GM12878 (cell line): ENCODE data around the gene BLOC1S5. TPM values are rescaled to one million over a fixed set of nuclear protein-coding genes. Genes with fewer than 3 reads are reported as not detected.

ENCODE experiments used
- BRCA1 ChIP-seq: IDR thresholded peaks from 2 replicates; pipeline ENCODE4 v1.6.1; 2011; ENCODE audit warnings: low read depth, low read length, improper control_type of control experiment
- DPF2 ChIP-seq: fragments of 450-650 bp; IDR thresholded peaks from 2 replicates; pipeline ENCODE4 v1.6.1; 2017; ENCODE audit warnings: mild to moderate bottlenecking
- EP300 ChIP-seq, 2 experiments: fragments of 150-350 bp in 1 of 2; IDR thresholded peaks; 2 replicates each; pipeline ENCODE4 v1.6.1; 2011 to 2012; ENCODE audit warnings: low read depth in 2 of 2, low read length in 2 of 2, borderline replicate concordance in 1 of 2, improper control_type of control experiment in 1 of 2, inconsistent platforms in 1 of 2; ENCODE audit not compliant: control insufficient read depth in 1 of 2
- ESRRA ChIP-seq: IDR thresholded peaks from 2 replicates; pipeline ENCODE4 v1.6.1; 2012; ENCODE audit warnings: mild to moderate bottlenecking, low read length, improper control_type of control experiment
- HDAC2 ChIP-seq: fragments of 200-600 bp; sonication (generic); IDR thresholded peaks from 2 replicates; pipeline ENCODE4 v1.6.1; 2017
- JUND ChIP-seq: IDR thresholded peaks from 2 replicates; pipeline ENCODE4 v1.6.1; 2012; ENCODE audit warnings: low read depth, mild to moderate bottlenecking, low read length, improper control_type of control experiment, moderate library complexity
- MEF2A ChIP-seq: IDR thresholded peaks from 2 replicates; pipeline ENCODE4 v1.6.1; 2011; ENCODE audit warnings: low read depth, mild to moderate bottlenecking, low read length, moderate library complexity; ENCODE audit not compliant: insufficient read depth
- NFYB ChIP-seq: IDR thresholded peaks from 2 replicates; pipeline ENCODE4 v1.6.1; 2011; ENCODE audit warnings: low read depth, mild to moderate bottlenecking, low read length, improper control_type of control experiment, moderate library complexity; ENCODE audit not compliant: insufficient read depth
- NR2C2 ChIP-seq: IDR thresholded peaks from 2 replicates; pipeline ENCODE4 v1.6.1; 2011; ENCODE audit warnings: borderline replicate concordance, low read depth; ENCODE audit not compliant: control insufficient read depth, insufficient read length
- NRF1 ChIP-seq: conservative IDR thresholded peaks from 2 replicates; pipeline ENCODE4 v1.6.1; 2011; ENCODE audit warnings: mild to moderate bottlenecking, low read depth, low read length, improper control_type of control experiment
- TAF1 ChIP-seq: IDR thresholded peaks from 2 replicates; pipeline ENCODE4 v1.6.1; 2011; ENCODE audit warnings: mild to moderate bottlenecking, low read depth, low read length, borderline replicate concordance
- polyA plus RNA-seq, 11 experiments: library from polyadenylated mRNA; depleted of rRNA in 4 of 11; unstranded in 6 of 11; stranded (reverse) in 5 of 11; fragments of >200 nt; fragmentation: Nextera tagmentation in 4 of 11; fragmentation: Illumina TruSeq in 1 of 11; extraction: Ambion mirVana in 4 of 11; extraction: Trizol in 1 of 11; gene quantifications; 1 replicate in 1 of 11; 2 replicates in 10 of 11; pipeline versions ENCODE4 v1.2.1 to v1.2.3, GENCODE V29; 2011 to 2016; ENCODE audit warnings: inconsistent platforms in 2 of 11, missing spikeins in 2 of 11, low read depth in 1 of 11
- total RNA-seq, 4 experiments: library from RNA; depleted of rRNA in 3 of 4; stranded (reverse); fragments of >200 nt in 3 of 4; fragmentation: Illumina TruSeq in 1 of 4; extraction: Trizol in 1 of 4; gene quantifications; 2 replicates each; pipeline versions ENCODE4 v1.2.1 to v1.2.3, GENCODE V29; 2013 to 2021
- TF ChIP-seq, protein P1 (sequence below): fragments of 450-650 bp; IDR thresholded peaks from 2 replicates; pipeline ENCODE4 v1.6.1; 2017; ENCODE audit warnings: mild to moderate bottlenecking
- TF ChIP-seq, protein P2 (sequence below), 3 experiments: IDR thresholded peaks in 2 of 3; conservative IDR thresholded peaks in 1 of 3; 2 replicates each; pipeline ENCODE4 v1.5.1; 2011; ENCODE audit warnings: low read depth in 3 of 3, low read length in 3 of 3, mild to moderate bottlenecking in 3 of 3, control low read depth in 2 of 3, moderate library complexity in 2 of 3, inconsistent platforms in 1 of 3, mixed read lengths in 1 of 3; ENCODE audit not compliant: control insufficient read depth in 2 of 3, insufficient read depth in 1 of 3; ENCODE audit errors: extremely low read depth in 1 of 3
- TF ChIP-seq, protein P3 (sequence below): IDR thresholded peaks from 2 replicates; pipeline ENCODE4 v1.6.1; 2011; ENCODE audit warnings: borderline replicate concordance, low read depth, mild to moderate bottlenecking, moderate library complexity, mixed read lengths, low read length; ENCODE audit not compliant: insufficient read depth; ENCODE audit errors: extremely low read length
- TF ChIP-seq, protein P4 (sequence below): fragments of 450-650 bp; IDR thresholded peaks from 2 replicates; pipeline ENCODE4 v1.6.1; 2018; ENCODE audit warnings: mild to moderate bottlenecking, low read depth, moderate library complexity; ENCODE audit not compliant: partially characterized antibody
- TF ChIP-seq, protein P5 (sequence below): IDR thresholded peaks from 2 replicates; pipeline ENCODE4 v1.6.1; 2012; ENCODE audit warnings: low read depth, low read length, improper control_type of control experiment

BLOC1S5 gene
- total and polyA plus RNA-seq, 10 of the 15 experiments (the other 5 are each of a cell fraction or from before 2014, with no cell fraction given) = 4.3 to 22.2 (median 16.1) TPM

DNA sequence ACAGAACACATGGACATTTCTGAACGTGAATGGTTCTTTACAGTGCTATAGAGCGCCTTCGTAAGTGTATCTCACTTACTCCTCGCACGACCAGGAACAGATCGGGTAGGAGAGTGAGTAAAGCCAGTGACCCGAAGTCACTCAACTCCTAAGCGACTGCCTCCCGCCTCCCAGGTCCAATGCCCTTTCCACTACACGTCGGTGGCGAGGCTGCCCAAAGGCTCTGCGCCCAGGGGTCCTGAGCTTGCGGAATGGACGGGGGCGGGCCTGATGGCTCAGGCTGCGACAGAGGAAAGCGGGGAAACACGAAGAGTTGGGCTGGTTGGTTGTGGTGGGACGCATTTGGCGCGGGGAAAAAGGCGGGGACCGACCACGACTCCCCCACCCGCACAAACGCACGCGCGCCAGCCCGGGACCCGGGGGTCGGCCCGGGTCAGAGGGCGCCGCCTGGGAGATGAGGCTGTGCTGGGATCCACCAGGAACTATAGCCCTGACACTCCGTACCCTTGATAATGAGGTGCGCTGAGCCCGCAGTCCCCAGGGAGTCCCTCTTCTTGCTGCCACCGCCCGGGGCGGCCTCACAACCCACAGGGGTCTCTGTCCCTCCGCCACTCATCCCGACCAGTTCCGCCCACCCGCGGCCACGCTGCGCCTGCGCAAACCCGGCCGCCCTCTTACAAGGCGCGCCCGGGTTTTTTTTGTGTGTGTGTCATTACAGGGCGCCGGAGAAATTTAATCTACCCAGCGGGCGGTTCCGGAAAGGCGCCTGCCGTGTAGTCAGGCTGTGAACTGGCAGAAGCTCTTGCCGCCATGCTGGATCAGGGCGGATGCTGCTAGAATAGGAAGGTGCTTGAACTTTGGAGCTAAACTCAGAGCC lies at the start of gene BLOC1S5 (continued):
- TF ChIP-seq, protein P1, sequence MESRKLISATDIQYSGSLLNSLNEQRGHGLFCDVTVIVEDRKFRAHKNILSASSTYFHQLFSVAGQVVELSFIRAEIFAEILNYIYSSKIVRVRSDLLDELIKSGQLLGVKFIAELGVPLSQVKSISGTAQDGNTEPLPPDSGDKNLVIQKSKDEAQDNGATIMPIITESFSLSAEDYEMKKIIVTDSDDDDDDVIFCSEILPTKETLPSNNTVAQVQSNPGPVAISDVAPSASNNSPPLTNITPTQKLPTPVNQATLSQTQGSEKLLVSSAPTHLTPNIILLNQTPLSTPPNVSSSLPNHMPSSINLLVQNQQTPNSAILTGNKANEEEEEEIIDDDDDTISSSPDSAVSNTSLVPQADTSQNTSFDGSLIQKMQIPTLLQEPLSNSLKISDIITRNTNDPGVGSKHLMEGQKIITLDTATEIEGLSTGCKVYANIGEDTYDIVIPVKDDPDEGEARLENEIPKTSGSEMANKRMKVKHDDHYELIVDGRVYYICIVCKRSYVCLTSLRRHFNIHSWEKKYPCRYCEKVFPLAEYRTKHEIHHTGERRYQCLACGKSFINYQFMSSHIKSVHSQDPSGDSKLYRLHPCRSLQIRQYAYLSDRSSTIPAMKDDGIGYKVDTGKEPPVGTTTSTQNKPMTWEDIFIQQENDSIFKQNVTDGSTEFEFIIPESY = no peak
- no peak for TF ChIP-seq BRCA1
- TF ChIP-seq TAF1 = 0 out of 2 replicates have a peak, but pooled peaks have one; percentile 46
- TF ChIP-seq, protein P2, sequence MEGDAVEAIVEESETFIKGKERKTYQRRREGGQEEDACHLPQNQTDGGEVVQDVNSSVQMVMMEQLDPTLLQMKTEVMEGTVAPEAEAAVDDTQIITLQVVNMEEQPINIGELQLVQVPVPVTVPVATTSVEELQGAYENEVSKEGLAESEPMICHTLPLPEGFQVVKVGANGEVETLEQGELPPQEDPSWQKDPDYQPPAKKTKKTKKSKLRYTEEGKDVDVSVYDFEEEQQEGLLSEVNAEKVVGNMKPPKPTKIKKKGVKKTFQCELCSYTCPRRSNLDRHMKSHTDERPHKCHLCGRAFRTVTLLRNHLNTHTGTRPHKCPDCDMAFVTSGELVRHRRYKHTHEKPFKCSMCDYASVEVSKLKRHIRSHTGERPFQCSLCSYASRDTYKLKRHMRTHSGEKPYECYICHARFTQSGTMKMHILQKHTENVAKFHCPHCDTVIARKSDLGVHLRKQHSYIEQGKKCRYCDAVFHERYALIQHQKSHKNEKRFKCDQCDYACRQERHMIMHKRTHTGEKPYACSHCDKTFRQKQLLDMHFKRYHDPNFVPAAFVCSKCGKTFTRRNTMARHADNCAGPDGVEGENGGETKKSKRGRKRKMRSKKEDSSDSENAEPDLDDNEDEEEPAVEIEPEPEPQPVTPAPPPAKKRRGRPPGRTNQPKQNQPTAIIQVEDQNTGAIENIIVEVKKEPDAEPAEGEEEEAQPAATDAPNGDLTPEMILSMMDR (IDR thresholded peaks at IDR 0.05 in 2 of 3, conservative IDR thresholded peaks at IDR 0.05 in 1 of 3; ENCODE audit: control insufficient read depth in 2 of 3, extremely low read depth in 1 of 3, insufficient read depth in 1 of 3, low read depth in 3 of 3, low read length in 3 of 3) = peak in 1 of 3 experiments; percentile 6; a peak in 1 of 6 replicates
- TF ChIP-seq, protein P3, sequence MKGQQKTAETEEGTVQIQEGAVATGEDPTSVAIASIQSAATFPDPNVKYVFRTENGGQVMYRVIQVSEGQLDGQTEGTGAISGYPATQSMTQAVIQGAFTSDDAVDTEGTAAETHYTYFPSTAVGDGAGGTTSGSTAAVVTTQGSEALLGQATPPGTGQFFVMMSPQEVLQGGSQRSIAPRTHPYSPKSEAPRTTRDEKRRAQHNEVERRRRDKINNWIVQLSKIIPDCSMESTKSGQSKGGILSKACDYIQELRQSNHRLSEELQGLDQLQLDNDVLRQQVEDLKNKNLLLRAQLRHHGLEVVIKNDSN = no peak
- TF ChIP-seq NR2C2 = no peak
- TF ChIP-seq, protein P4, sequence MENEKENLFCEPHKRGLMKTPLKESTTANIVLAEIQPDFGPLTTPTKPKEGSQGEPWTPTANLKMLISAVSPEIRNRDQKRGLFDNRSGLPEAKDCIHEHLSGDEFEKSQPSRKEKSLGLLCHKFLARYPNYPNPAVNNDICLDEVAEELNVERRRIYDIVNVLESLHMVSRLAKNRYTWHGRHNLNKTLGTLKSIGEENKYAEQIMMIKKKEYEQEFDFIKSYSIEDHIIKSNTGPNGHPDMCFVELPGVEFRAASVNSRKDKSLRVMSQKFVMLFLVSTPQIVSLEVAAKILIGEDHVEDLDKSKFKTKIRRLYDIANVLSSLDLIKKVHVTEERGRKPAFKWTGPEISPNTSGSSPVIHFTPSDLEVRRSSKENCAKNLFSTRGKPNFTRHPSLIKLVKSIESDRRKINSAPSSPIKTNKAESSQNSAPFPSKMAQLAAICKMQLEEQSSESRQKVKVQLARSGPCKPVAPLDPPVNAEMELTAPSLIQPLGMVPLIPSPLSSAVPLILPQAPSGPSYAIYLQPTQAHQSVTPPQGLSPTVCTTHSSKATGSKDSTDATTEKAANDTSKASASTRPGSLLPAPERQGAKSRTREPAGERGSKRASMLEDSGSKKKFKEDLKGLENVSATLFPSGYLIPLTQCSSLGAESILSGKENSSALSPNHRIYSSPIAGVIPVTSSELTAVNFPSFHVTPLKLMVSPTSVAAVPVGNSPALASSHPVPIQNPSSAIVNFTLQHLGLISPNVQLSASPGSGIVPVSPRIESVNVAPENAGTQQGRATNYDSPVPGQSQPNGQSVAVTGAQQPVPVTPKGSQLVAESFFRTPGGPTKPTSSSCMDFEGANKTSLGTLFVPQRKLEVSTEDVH = peak; percentile 82
- TF ChIP-seq DPF2 = peak; percentile 77
- TF ChIP-seq JUND = no peak
- TF ChIP-seq HDAC2 = no peak
- TF ChIP-seq EP300 (IDR thresholded peaks at IDR 0.05; ENCODE audit: borderline replicate concordance in 1 of 2, control insufficient read depth in 1 of 2, low read depth in 2 of 2, low read length in 2 of 2) = no peak
- TF ChIP-seq NRF1 = peak; percentile 68
- TF ChIP-seq ESRRA = no peak
- 0 out of 2 replicates have a peak, but pooled peaks have one; percentile 48 for TF ChIP-seq MEF2A
- TF ChIP-seq, protein P5, sequence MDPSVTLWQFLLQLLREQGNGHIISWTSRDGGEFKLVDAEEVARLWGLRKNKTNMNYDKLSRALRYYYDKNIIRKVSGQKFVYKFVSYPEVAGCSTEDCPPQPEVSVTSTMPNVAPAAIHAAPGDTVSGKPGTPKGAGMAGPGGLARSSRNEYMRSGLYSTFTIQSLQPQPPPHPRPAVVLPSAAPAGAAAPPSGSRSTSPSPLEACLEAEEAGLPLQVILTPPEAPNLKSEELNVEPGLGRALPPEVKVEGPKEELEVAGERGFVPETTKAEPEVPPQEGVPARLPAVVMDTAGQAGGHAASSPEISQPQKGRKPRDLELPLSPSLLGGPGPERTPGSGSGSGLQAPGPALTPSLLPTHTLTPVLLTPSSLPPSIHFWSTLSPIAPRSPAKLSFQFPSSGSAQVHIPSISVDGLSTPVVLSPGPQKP = peak; percentile 89
- TF ChIP-seq NFYB = no peak
